Measurements from ENCODE around the gene TNF. TPM values are rescaled to one million over a fixed set of nuclear protein-coding genes. Genes with fewer than 3 reads are reported as not detected.
A peak's percentile ranks its signal among the peaks of the same experiment; 100 is the strongest.

Gene TNF
- total and polyA plus RNA-seq, 2 donors (not counting 3 experiments of a cell fraction or from before 2014, with no cell fraction given) = not detected

- H3K36me3 ChIP-seq (ENCODE audit: control insufficient read depth in 2 of 2, extremely low read depth in 1 of 2, insufficient read depth in 2 of 2, low read length in 2 of 2) = peaks cover 42 to 63% of the 10 kb centered on the region in 2 experiments
- intact Hi-C loops (cut with micrococcal nuclease) (no loop called here), dilution Hi-C loops (cut with MboI; ENCODE audit: extremely low pct_ligation_motif_present, low sequenced_read_pairs) (no loop called here)
- no peak for DNase-seq (ENCODE audit: low read depth, low spot score)
- no peak for FAIRE-seq
- H3K9me3 ChIP-seq (replicated peaks; ENCODE audit: control insufficient read depth, insufficient read depth, low read length) = no peaks in the 10 kb centered on the region
- H3K4me3 ChIP-seq (replicated peaks in 1 of 3; ENCODE audit: insufficient read depth in 1 of 3, low read depth in 1 of 3, low read length in 3 of 3) = no peak overlapping the region
- CTCF ChIA-PET = no interaction called here
- no peak overlapping the region for H2AFZ ChIP-seq (ENCODE audit: low read depth, low read length)
- H3K9me1 ChIP-seq (replicated peaks; ENCODE audit: control insufficient read depth, extremely low read depth, insufficient read depth, low read length) = no peaks in the 10 kb centered on the region
- POLR2A ChIA-PET = no interaction called here
- no peak overlapping the region for H3K27ac ChIP-seq (ENCODE audit: insufficient read depth, low read depth, low read length)
- H3K4me1 ChIP-seq (ENCODE audit: control insufficient read depth, extremely low read depth, insufficient read depth, low read length) = peaks cover 1% of the 10 kb centered on the region
- peaks cover 50% of the 10 kb centered on the region for H3K79me2 ChIP-seq (ENCODE audit: control insufficient read depth, insufficient read depth, low read length)
- BruUV-seq (replicated peaks) = no TSS peak
- H3K27me3 ChIP-seq (ENCODE audit: control insufficient read depth in 2 of 2, insufficient read depth in 2 of 2, low read length in 2 of 2) = no peaks in the 10 kb centered on the region
- TF ChIP-seq MYC (IDR thresholded peaks at IDR 0.05; ENCODE audit: low read depth, low read length) = no peak
- H3K9ac ChIP-seq (replicated peaks; ENCODE audit: extremely low read depth, insufficient read depth, low read length) = no peak overlapping the region
- H3K4me2 ChIP-seq (ENCODE audit: insufficient read depth, low read length) = no peak overlapping the region
- no peaks in the 10 kb centered on the region for H4K20me1 ChIP-seq (replicated peaks; ENCODE audit: control insufficient read depth, extremely low read depth, insufficient read depth, low read length)
Measured at GRCh38 chr6:31533455-31533841, 41.9 kb upstream of the TNF start.

- POLR2A ChIA-PET = no interaction called here
- peaks cover 6% of the 10 kb centered on the region for H3K4me1 ChIP-seq (ENCODE audit: control insufficient read depth, extremely low read depth, insufficient read depth, low read length)
- intact Hi-C loops (cut with micrococcal nuclease) (no loop called here), dilution Hi-C loops (cut with MboI; ENCODE audit: extremely low pct_ligation_motif_present, low sequenced_read_pairs) (no loop called here)
- H3K27ac ChIP-seq (ENCODE audit: insufficient read depth, low read depth, low read length) = no peak overlapping the region
- no peaks in the 10 kb centered on the region for H3K9me1 ChIP-seq (replicated peaks; ENCODE audit: control insufficient read depth, extremely low read depth, insufficient read depth, low read length)
- H3K4me3 ChIP-seq (replicated peaks in 1 of 3; ENCODE audit: insufficient read depth in 1 of 3, low read depth in 1 of 3, low read length in 3 of 3) = no peak overlapping the region
- no peak for TF ChIP-seq FOS (IDR thresholded peaks at IDR 0.05; ENCODE audit: borderline replicate concordance, insufficient read depth, low read length)
- no peaks in the 10 kb centered on the region for H3K27me3 ChIP-seq (ENCODE audit: control insufficient read depth in 2 of 2, insufficient read depth in 2 of 2, low read length in 2 of 2)
- DNase-seq (ENCODE audit: low read depth, low spot score) (no peak), FAIRE-seq (no peak)
- H3K79me2 ChIP-seq (ENCODE audit: control insufficient read depth, insufficient read depth, low read length) = peaks cover 55% of the 10 kb centered on the region
- no peak overlapping the region for H3K4me2 ChIP-seq (ENCODE audit: insufficient read depth, low read length)
- BruUV-seq (replicated peaks) = TSS peak; percentile 2
- peaks cover 42 to 68% of the 10 kb centered on the region in 2 experiments for H3K36me3 ChIP-seq (ENCODE audit: control insufficient read depth in 2 of 2, extremely low read depth in 1 of 2, insufficient read depth in 2 of 2, low read length in 2 of 2)
- H2AFZ ChIP-seq (ENCODE audit: low read depth, low read length) = no peak overlapping the region
- H3K9me3 ChIP-seq (replicated peaks; ENCODE audit: control insufficient read depth, insufficient read depth, low read length) = no peaks in the 10 kb centered on the region
- no peaks in the 10 kb centered on the region for H4K20me1 ChIP-seq (replicated peaks; ENCODE audit: control insufficient read depth, extremely low read depth, insufficient read depth, low read length)
- no peak overlapping the region for H3K9ac ChIP-seq (replicated peaks; ENCODE audit: extremely low read depth, insufficient read depth, low read length)
- CTCF ChIA-PET = no interaction called here
Measured at GRCh38 chr6:31534011-31534410, 41.4 kb upstream of the TNF start.

Data from endothelial cell of umbilical vein (primary cell).